Natural killer cell (primary cell): ENCODE data around the gene SPAG9. TPM values are rescaled to one million over a fixed set of nuclear protein-coding genes. Genes with fewer than 3 reads are reported as not detected.

ENCODE experiments used
- ATAC-seq, 3 donors: fragments of 150-1000 bp in 2 of 3; fragments of 200-7000 bp in 1 of 3; cut with Tn5 transposase; 1 replicate in 1 of 3; 2 replicates in 2 of 3; pipeline ENCODE4 v1.10.0; 2021; ENCODE audit warnings: mild to moderate bottlenecking in 2 of 3, moderate library complexity in 2 of 3
- DNase-seq, 2 donors: peaks; one replicate each; pipeline versions ENCODE4 v3.0.0 to v3.0.0-alpha.2; 2013 to 2021; ENCODE audit warnings: mixed read lengths in 1 of 2
- H3K27ac ChIP-seq: one replicate; pipeline ENCODE4 v1.5.1; 2013; ENCODE audit warnings: mild to moderate bottlenecking, low read length
- H3K27me3 ChIP-seq: one replicate; pipeline ENCODE4 v1.6.1; 2013; ENCODE audit warnings: low read length; ENCODE audit not compliant: control insufficient read depth, insufficient read depth
- H3K36me3 ChIP-seq: one replicate; pipeline ENCODE4 v1.6.1; 2013; ENCODE audit warnings: low read length; ENCODE audit not compliant: control insufficient read depth, insufficient read depth
- H3K4me1 ChIP-seq: one replicate; pipeline ENCODE4 v1.6.1; 2013; ENCODE audit warnings: low read length; ENCODE audit not compliant: control insufficient read depth, insufficient read depth
- H3K4me3 ChIP-seq: one replicate; pipeline ENCODE4 v1.5.1; 2013; ENCODE audit warnings: low read length
- H3K9me3 ChIP-seq: one replicate; pipeline ENCODE4 v1.6.1; 2013; ENCODE audit warnings: low read length; ENCODE audit not compliant: control insufficient read depth, insufficient read depth
- H3K27ac Mint-ChIP-seq, 2 donors: one replicate each; pipeline ENCODE4 v1.8.0; 2022; ENCODE audit warnings: mild to moderate bottlenecking in 2 of 2, mixed read lengths in 2 of 2, moderate library complexity in 1 of 2
- H3K27me3 Mint-ChIP-seq, 2 donors: one replicate each; pipeline ENCODE4 v1.8.0; 2022; ENCODE audit warnings: low read depth in 2 of 2, mixed read lengths in 2 of 2
- H3K36me3 Mint-ChIP-seq: one replicate; pipeline ENCODE4 v1.8.0; 2022; ENCODE audit warnings: mixed read lengths
- H3K4me1 Mint-ChIP-seq, 2 donors: one replicate each; pipeline ENCODE4 v1.8.0; 2022; ENCODE audit warnings: mixed read lengths in 2 of 2
- H3K4me3 Mint-ChIP-seq: one replicate; pipeline ENCODE4 v1.8.0; 2022; ENCODE audit warnings: mild to moderate bottlenecking, moderate library complexity, mixed read lengths
- H3K9me3 Mint-ChIP-seq, 2 donors: one replicate each; pipeline ENCODE4 v1.8.0; 2022; ENCODE audit warnings: mixed read lengths in 2 of 2
- CTCF ChIP-seq: fragments of 200-600 bp; IDR thresholded peaks from one replicate; pipeline ENCODE4 v1.8.0; 2022; ENCODE audit warnings: antibody characterized with exemption
- WGBS: methylation state at CpG from one replicate; pipeline ENCODE4 v1.1.7; 2013; ENCODE audit warnings: missing lambda C conversion rate; ENCODE audit not compliant: insufficient coverage; 5-methylcytosine and 5-hydroxymethylcytosine counted together
- intact Hi-C: fragments of 100-400 bp; cut with micrococcal nuclease; formaldehyde crosslinking; loops from one replicate; pipeline ENCODE4 v1.14.2; 2022
- total RNA-seq, 4 donors: library from RNA; stranded (reverse); fragments of 120-200 nt in 1 of 4; gene quantifications; one replicate each; pipeline versions ENCODE4 v1.2.3 to v1.2.4, GENCODE V29; 2013 to 2022

Gene SPAG9
- total RNA-seq, 3 donors from 2014 or later (not counting 1 experiment from before 2014, with no cell fraction given): 78.1 to 91.7 (median 90.3) TPM

DNA sequence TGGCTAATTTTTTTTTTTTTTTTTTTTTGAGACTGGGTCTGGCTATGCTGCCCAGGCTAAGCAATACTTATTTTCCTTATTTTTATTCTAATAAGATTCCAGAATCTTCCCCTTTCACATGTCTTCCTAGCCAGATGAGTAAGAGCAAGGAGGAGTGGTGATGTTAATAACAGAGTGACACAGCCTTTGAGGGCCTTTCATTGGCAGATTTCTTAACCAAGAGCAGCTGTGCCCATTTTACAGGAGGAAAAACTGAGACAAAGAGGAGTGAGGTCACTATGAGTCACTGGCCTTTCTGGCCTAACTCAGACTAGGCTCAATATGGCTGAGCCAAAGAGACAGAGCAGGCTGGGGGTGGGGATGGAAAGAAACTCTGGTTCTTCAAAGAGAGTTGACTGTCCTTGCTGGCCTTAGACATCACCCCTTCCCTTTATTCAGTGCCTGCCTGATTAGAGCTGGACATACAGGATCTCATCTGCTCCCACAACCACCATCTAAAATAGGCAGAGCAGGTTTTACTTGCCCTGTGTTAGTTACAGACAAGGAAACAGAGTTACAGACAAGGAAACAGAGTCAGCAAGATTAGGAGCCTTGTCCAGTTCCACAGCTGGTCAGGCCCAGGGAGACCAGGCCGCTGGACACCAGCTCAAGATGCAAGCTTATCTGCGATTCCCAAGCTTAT, 204.5 kb downstream of the SPAG9 start:
- no peaks in the 10 kb centered on the region for H3K36me3 ChIP-seq
- Mint-ChIP-seq H3K4me1 (peaks cover 8 to 12% of the 10 kb centered on the region in 2 donors), H3K4me3 (no peak overlapping the region), H3K27me3 (peaks cover 0 to 4% of the 10 kb centered on the region in 2 donors), H3K36me3 (no peaks in the 10 kb centered on the region), H3K9me3 (no peaks in the 10 kb centered on the region), H3K27ac (peak overlapping the region in 1 of 2 donors; percentile 46)
- WGBS: 97% methylated on average over 2 of the region's 2 CpGs
- H3K4me3 ChIP-seq: no peak overlapping the region
- TF ChIP-seq CTCF: no peak
- DNase-seq (no peak), ATAC-seq (peak in 1 of 3 donors; percentile 20)
- no peak overlapping the region for H3K27ac ChIP-seq
- H3K9me3 ChIP-seq: no peaks in the 10 kb centered on the region
- intact Hi-C loops: no loop called here
- no peaks in the 10 kb centered on the region for H3K27me3 ChIP-seq
- H3K4me1 ChIP-seq: peaks cover 46% of the 10 kb centered on the region

DNA sequence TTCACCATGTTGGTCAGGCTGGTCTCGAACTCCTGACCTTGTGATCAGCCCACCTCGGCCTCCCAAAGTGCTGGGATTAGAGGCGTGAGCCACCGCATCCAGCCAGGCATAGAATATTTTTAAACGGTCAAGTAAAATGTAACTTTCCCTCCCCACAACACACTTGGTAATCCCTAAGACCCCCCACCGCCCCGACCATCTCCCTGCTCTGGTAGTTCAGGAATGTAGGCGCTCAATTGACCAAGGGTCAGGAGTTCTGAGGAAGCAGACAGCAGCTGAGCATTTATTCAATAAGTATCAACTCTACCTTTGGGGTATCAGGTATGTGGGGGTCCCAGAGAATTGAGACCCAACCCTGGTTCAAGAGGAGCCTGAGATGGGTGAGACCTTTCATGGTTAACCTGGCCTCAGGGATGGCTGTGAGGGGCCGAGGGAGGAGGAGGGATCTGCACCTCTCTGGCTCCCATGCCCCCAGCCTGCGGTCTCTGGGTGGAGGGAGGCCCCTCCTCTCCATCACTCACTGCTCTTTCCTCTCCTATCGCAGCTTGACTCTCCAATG, 206.1 kb downstream of the SPAG9 start:
- no peaks in the 10 kb centered on the region for H3K36me3 ChIP-seq
- peaks cover 50% of the 10 kb centered on the region for H3K4me1 ChIP-seq
- intact Hi-C loops: no loop called here
- no peak overlapping the region for H3K4me3 Mint-ChIP-seq
- H3K9me3 Mint-ChIP-seq: no peaks in the 10 kb centered on the region
- H3K4me1 Mint-ChIP-seq: peaks cover 15 to 22% of the 10 kb centered on the region in 2 donors
- H3K27ac Mint-ChIP-seq: no peak overlapping the region
- WGBS: 92% methylated on average over 11 of the region's 11 CpGs
- no peaks in the 10 kb centered on the region for H3K9me3 ChIP-seq
- DNase-seq (no peak), ATAC-seq (no peak)
- H3K27me3 ChIP-seq: no peaks in the 10 kb centered on the region
- H3K36me3 Mint-ChIP-seq: no peaks in the 10 kb centered on the region
- TF ChIP-seq CTCF: no peak
- H3K27me3 Mint-ChIP-seq: peaks cover 0 to 4% of the 10 kb centered on the region in 2 donors
- no peak overlapping the region for H3K27ac ChIP-seq
- H3K4me3 ChIP-seq: no peak overlapping the region

GRCh38 chr17:50913120-50913519, 207.5 kb downstream of the SPAG9 start:
- H3K4me1 ChIP-seq: peaks cover 50% of the 10 kb centered on the region

More at GRCh38 chr17:50913120-50913519, 207.5 kb downstream of the SPAG9 start:
- H3K27ac Mint-ChIP-seq: no peak overlapping the region
- H3K4me3 Mint-ChIP-seq: no peak overlapping the region
- DNase-seq (no peak), ATAC-seq (no peak)
- H3K36me3 Mint-ChIP-seq: no peaks in the 10 kb centered on the region
- Histone ChIP-seq H3K27me3 (no peaks in the 10 kb centered on the region), H3K27ac (no peak overlapping the region), H3K9me3 (no peaks in the 10 kb centered on the region), H3K4me3 (no peak overlapping the region), H3K36me3 (no peaks in the 10 kb centered on the region)
- 100% methylated on average over 2 of the region's 2 CpGs for WGBS
- H3K27me3 Mint-ChIP-seq: peaks cover 0 to 3% of the 10 kb centered on the region in 2 donors
- peaks cover 16 to 27% of the 10 kb centered on the region in 2 donors for H3K4me1 Mint-ChIP-seq
- no peak for TF ChIP-seq CTCF
- no peaks in the 10 kb centered on the region for H3K9me3 Mint-ChIP-seq
- intact Hi-C loops: no loop called here

Other genes starting within 250 kb of the SPAG9 start
- 10 to 100 TPM; 14.7 to 17.8 (median 15.0) TPM for gene NME1, start 32.7 kb upstream of the SPAG9 start, total RNA-seq
- 100 to 1,000 TPM; 100 to 109 (median 101) TPM for gene NME2, start 45.5 kb upstream of the SPAG9 start, total RNA-seq
- 10 to 100 TPM; 24.6 to 32.4 (median 28.8) TPM for gene MBTD1, start 139.2 kb upstream of the SPAG9 start, total RNA-seq
- 10 to 100 TPM; 33.5 to 40.3 (median 34.6) TPM for gene UTP18, start 139.7 kb upstream of the SPAG9 start, total RNA-seq